Pulmonary artery endothelial cell (primary cell): ENCODE measurements around the gene TBC1D22A. TPM values are rescaled to one million over a fixed set of nuclear protein-coding genes. Genes with fewer than 3 reads are reported as not detected.
A peak's percentile ranks its signal among the peaks of the same experiment; 100 is the strongest.

Source experiments
- DNase-seq: peaks from one replicate; pipeline ENCODE4 v3.0.0-alpha.2; 2011; ENCODE audit warnings: low read depth, low spot score
- total RNA-seq: library from RNA; depleted of rRNA; stranded (reverse); fragments of >200 nt; gene quantifications from 2 replicates; pipeline ENCODE4 v1.2.3, GENCODE V29; 2014

TBC1D22A gene
- total RNA-seq, 1 donor from 2014 or later, result 17.4 TPM

GRCh38 chr22:47148956-47149728 lies 386.7 kb downstream of the TBC1D22A start:
- DNase-seq, result no peak

GRCh38 chr22:47149976-47150375 lies 387.5 kb downstream of the TBC1D22A start:
- no peak for DNase-seq

- no peak for DNase-seq
Observed at GRCh38 chr22:47150426-47150825, 388.0 kb downstream of the TBC1D22A start.

GRCh38 chr22:47151064-47151463 lies 388.6 kb downstream of the TBC1D22A start:
- no peak for DNase-seq

- no peak for DNase-seq
Observed at GRCh38 chr22:47151490-47151889, 389.0 kb downstream of the TBC1D22A start.

- DNase-seq, result no peak
Observed at GRCh38 chr22:47152236-47152635, 389.8 kb downstream of the TBC1D22A start.

GRCh38 chr22:47152938-47153337 lies 390.5 kb downstream of the TBC1D22A start:
- no peak for DNase-seq

GRCh38 chr22:47153854-47154525 lies 391.5 kb downstream of the TBC1D22A start:
- no peak for DNase-seq

GRCh38 chr22:47154621-47155081 lies 392.2 kb downstream of the TBC1D22A start:
- DNase-seq, result peak; percentile 10

- no peak for DNase-seq
Observed at GRCh38 chr22:47155131-47155885, 392.9 kb downstream of the TBC1D22A start.

- DNase-seq, result no peak
Observed at GRCh38 chr22:47155912-47156311, 393.5 kb downstream of the TBC1D22A start.

GRCh38 chr22:47156352-47157092 lies 394.1 kb downstream of the TBC1D22A start:
- DNase-seq, result no peak

GRCh38 chr22:47157093-47157420 lies 394.6 kb downstream of the TBC1D22A start:
- no peak for DNase-seq

- no peak for DNase-seq
Observed at GRCh38 chr22:47157486-47158270, 395.2 kb downstream of the TBC1D22A start.

- no peak for DNase-seq
Observed at GRCh38 chr22:47158457-47158856, 396.0 kb downstream of the TBC1D22A start.

GRCh38 chr22:47159592-47159991 lies 397.1 kb downstream of the TBC1D22A start:
- DNase-seq, result no peak

- DNase-seq, result no peak
Observed at GRCh38 chr22:47160141-47160541, 397.7 kb downstream of the TBC1D22A start.

- no peak for DNase-seq
Observed at GRCh38 chr22:47160781-47161520, 398.5 kb downstream of the TBC1D22A start.

- DNase-seq, result no peak
Observed at GRCh38 chr22:47161631-47162030, 399.2 kb downstream of the TBC1D22A start.

GRCh38 chr22:47162865-47163264 lies 400.4 kb downstream of the TBC1D22A start:
- no peak for DNase-seq
